GM12872 (cell line): ENCODE measurements around the gene MGRN1.

Experiments
- CTCF ChIP-seq: IDR thresholded peaks from 3 replicates; pipeline ENCODE4 v1.5.1; 2011; ENCODE audit warnings: low read depth, mild to moderate bottlenecking, low read length, moderate library complexity; ENCODE audit not compliant: insufficient read depth

Gene MGRN1

GRCh38 chr16:4724661-4725270 is 100.1 kb downstream of the MGRN1 start:
- TF ChIP-seq CTCF: no peak

GRCh38 chr16:4726616-4727015 is 102.0 kb downstream of the MGRN1 start:
- no peak for TF ChIP-seq CTCF

GRCh38 chr16:4728676-4729075 is 104.0 kb downstream of the MGRN1 start:
- no peak for TF ChIP-seq CTCF

DNA sequence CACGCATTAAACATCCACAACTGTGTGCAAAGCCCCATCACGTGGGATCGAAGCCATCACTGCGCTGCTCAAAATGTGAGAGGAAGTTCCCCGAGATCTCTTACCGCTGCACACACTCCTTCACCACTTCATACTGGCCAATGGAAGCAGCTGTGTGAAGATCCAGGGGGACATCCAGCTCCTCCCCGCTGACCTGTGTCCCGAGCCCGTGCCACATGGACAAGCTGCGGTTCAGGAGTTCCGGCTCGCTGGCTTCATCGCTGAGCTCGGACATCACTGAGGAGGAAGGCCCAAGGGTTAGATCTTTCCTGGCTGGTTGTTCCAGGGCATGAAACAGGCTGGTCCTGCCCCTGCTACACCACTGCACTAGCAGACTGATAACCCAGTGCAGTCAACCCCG is 105.2 kb downstream of the MGRN1 start:
- TF ChIP-seq CTCF: no peak

DNA sequence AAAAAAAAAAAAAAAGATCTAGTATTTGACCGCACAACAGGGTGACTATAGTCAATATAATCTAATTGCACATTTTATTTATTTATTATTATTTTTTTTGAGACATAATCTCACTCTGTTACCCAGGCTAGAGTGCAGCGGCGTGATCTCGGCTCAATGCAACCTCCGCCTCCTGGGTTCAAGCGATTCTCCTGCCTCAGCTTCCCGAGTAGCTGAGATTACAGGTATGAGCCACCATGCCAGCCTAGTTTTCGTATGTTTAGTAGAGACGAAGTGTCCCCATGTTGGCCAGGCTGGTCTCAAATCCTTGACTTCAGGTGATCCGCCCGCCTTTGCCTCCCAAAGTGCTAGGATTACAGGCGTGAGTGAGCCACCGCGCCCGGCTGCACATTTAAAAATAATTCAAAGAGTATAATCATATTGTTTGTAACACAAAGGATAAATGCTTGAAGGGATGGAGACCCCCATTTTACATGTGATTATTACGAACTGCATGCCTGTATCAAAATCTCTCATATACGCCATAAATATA is 108.7 kb downstream of the MGRN1 start:
- no peak for TF ChIP-seq CTCF

GRCh38 chr16:4733747-4734062 is 109.1 kb downstream of the MGRN1 start:
- no peak for TF ChIP-seq CTCF

GRCh38 chr16:4734063-4734729 is 109.6 kb downstream of the MGRN1 start, which contains the start of the genes ANKS3 and DNAAF8:
Gene ANKS3, minus strand, starts transcription at chr16:4734271. Its CDS starts 4,122 bp downstream, at chr16:4730149.
Gene DNAAF8, plus strand, starts transcription at chr16:4734537. Its CDS starts 1,978 bp downstream, at chr16:4736515.
- TF ChIP-seq CTCF: no peak
